AG04450 (cell line): ENCODE data around the gene SP100. TPM values are rescaled to one million over a fixed set of nuclear protein-coding genes. Genes with fewer than 3 reads are reported as not detected.
A peak's percentile ranks its signal among the peaks of the same experiment; 100 is the strongest.

Source experiments
- CTCF ChIA-PET: fragments of 300-600, 350-600 bp; formaldehyde crosslinking; extraction: SDS; loops from one replicate; lab custom pipeline; 2022; ENCODE audit warnings: antibody characterized with exemption, inconsistent platforms; lab: Charles Lee
- POLR2A ChIA-PET: fragments of 350-600 bp; formaldehyde crosslinking; extraction: SDS; loops from one replicate; lab custom pipeline; 2021; ENCODE audit warnings: antibody characterized with exemption, inconsistent platforms; lab: Yijun Ruan, JAX
- DNase-seq: peaks from one replicate; pipeline ENCODE4 v3.0.0-alpha.2; 2011; ENCODE audit warnings: low read depth, low spot score
- H3K27ac ChIP-seq: one replicate; pipeline ENCODE4 v1.5.1; 2012; ENCODE audit warnings: low read depth, low read length, control low read depth
- H3K27me3 ChIP-seq: one replicate; pipeline ENCODE4 v1.6.0; 2012; ENCODE audit warnings: low read length; ENCODE audit not compliant: control insufficient read depth, insufficient read depth
- H3K4me3 ChIP-seq: 2 replicates; pipeline ENCODE4 v1.5.1; 2011; ENCODE audit warnings: mild to moderate bottlenecking, low read depth, low read length, control low read depth
- H3K9me3 ChIP-seq: 2 replicates; pipeline ENCODE4 v1.5.1; 2012; ENCODE audit warnings: low read length; ENCODE audit not compliant: control insufficient read depth, insufficient read depth
- polyA plus RNA-seq: library from polyadenylated mRNA; depleted of rRNA; stranded (reverse); fragments of >200 nt; gene quantifications from 2 replicates; pipeline ENCODE4 v1.2.3, GENCODE V29; 2011
- TF ChIP-seq, protein P1 (sequence below): IDR thresholded peaks from 2 replicates; pipeline ENCODE4 v1.5.1; 2011; ENCODE audit warnings: low read depth, low read length, control low read depth, inconsistent platforms

The SP100 gene
- polyA plus RNA-seq, 1 experiment, result 71.2 TPM

- ChIA-PET CTCF (interaction anchor here (0.6 to 0.8 kb wide), 2 partner anchors 33 to 256 kb away, joined by 3 to 4 read pairs; no protein-coding TSS in a partner anchor), POLR2A (no interaction called here)
- no peak overlapping the region for H3K27ac ChIP-seq
- H3K4me3 ChIP-seq, result no peak overlapping the region
- no peaks in the 10 kb centered on the region for H3K9me3 ChIP-seq
- TF ChIP-seq, protein P1, sequence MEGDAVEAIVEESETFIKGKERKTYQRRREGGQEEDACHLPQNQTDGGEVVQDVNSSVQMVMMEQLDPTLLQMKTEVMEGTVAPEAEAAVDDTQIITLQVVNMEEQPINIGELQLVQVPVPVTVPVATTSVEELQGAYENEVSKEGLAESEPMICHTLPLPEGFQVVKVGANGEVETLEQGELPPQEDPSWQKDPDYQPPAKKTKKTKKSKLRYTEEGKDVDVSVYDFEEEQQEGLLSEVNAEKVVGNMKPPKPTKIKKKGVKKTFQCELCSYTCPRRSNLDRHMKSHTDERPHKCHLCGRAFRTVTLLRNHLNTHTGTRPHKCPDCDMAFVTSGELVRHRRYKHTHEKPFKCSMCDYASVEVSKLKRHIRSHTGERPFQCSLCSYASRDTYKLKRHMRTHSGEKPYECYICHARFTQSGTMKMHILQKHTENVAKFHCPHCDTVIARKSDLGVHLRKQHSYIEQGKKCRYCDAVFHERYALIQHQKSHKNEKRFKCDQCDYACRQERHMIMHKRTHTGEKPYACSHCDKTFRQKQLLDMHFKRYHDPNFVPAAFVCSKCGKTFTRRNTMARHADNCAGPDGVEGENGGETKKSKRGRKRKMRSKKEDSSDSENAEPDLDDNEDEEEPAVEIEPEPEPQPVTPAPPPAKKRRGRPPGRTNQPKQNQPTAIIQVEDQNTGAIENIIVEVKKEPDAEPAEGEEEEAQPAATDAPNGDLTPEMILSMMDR, result no peak
- DNase-seq, result no peak
- no peaks in the 10 kb centered on the region for H3K27me3 ChIP-seq
Measured at GRCh38 chr2:230552181-230552580, 136.2 kb downstream of the SP100 start.

- TF ChIP-seq, protein P1, result no peak
- no peak for DNase-seq
- ChIA-PET POLR2A (no interaction called here), CTCF (no interaction called here)
- no peaks in the 10 kb centered on the region for H3K9me3 ChIP-seq
- no peaks in the 10 kb centered on the region for H3K27me3 ChIP-seq
- H3K27ac ChIP-seq, result no peak overlapping the region
- H3K4me3 ChIP-seq, result no peak overlapping the region
Measured at GRCh38 chr2:230557065-230557464, 141.1 kb downstream of the SP100 start.

DNA sequence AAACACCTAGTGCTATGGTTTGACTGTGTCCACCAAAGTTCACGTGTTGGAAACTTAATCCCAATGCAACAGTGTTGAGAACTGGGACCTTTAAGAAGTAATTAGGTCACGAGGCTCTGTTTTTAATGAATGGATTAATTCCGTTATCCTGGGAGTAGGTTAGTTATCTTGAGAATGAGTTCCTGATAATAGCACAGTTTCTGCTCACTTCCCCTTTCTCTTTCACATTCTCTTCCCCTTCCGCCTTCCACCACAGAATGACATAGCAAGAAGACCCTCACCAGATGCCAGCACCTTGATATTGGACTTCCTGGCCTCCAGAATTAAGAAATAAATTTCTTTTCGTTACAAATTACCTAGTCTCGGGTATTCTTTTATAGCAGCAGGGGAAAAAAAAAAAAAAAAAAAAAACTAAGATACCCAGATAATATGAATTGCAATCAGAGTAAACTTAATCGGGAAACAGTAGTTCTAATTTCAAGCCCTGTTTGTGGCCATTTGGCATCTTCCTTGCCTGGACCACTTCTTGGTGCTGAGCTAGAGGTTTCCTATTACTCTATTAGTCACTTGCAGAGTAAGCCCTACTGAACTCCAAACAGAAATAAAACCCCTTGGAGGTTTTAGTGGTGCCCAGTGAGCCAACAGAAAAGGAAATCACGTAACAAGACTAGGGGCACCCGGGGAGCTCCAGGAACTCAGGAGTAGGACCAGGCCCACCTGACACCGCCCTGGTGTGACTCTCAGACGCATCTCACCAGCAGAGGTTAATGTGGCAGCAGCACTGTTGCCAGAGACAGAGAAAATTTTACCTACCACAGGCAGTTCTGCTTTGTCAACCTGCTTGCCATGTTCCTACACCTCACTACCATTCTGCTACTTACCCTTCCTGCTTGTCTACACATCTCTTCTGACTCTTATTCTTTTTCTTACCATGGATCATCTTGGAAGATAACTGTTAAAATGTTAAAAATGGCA, 149.1 kb downstream of the SP100 start:
- H3K4me3 ChIP-seq, result no peak overlapping the region
- peak; percentile 15 for DNase-seq
- no peaks in the 10 kb centered on the region for H3K27me3 ChIP-seq
- H3K9me3 ChIP-seq, result no peaks in the 10 kb centered on the region
- TF ChIP-seq, protein P1, result no peak
- H3K27ac ChIP-seq, result no peak overlapping the region
- POLR2A ChIA-PET, result no interaction called here
- CTCF ChIA-PET, result no interaction called here

DNA sequence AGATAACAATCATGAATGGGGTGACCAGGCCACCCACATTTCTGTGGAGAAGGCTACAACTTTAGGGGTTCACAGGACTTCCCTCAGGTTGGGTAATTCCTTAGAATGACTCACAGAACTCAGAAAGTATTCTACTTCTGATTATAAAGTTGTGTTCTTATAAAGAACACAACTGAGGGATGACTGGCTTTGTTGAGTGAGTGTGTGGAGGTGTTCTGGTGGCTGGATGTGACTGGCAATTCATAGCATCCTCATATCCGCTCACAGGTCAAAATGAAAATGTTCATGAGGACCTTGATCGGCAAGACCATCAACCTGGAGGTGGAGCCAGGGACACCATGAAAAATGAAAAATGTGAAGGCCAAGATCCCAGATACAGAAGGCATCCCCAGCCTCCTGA, 153.3 kb downstream of the SP100 start:
- H3K27ac ChIP-seq, result no peak overlapping the region
- no peaks in the 10 kb centered on the region; the same call in 1 of the 2 replicates for H3K9me3 ChIP-seq
- H3K27me3 ChIP-seq, result no peaks in the 10 kb centered on the region
- DNase-seq, result no peak
- CTCF ChIA-PET, result no interaction called here
- POLR2A ChIA-PET, result no interaction called here
- TF ChIP-seq, protein P1, result no peak
- H3K4me3 ChIP-seq, result no peak overlapping the region

GRCh38 chr2:230570987-230571386, 155.0 kb downstream of the SP100 start:
- no peak for DNase-seq
- H3K27ac ChIP-seq, result no peak overlapping the region
- ChIA-PET POLR2A (no interaction called here), CTCF (no interaction called here)
- no peak overlapping the region for H3K4me3 ChIP-seq
- TF ChIP-seq, protein P1, result no peak
- H3K27me3 ChIP-seq, result peaks cover 4% of the 10 kb centered on the region
- H3K9me3 ChIP-seq, result no peaks in the 10 kb centered on the region; the same call in 1 of the 2 replicates
